ENCODE measurements around the gene AHRR.

DNA sequence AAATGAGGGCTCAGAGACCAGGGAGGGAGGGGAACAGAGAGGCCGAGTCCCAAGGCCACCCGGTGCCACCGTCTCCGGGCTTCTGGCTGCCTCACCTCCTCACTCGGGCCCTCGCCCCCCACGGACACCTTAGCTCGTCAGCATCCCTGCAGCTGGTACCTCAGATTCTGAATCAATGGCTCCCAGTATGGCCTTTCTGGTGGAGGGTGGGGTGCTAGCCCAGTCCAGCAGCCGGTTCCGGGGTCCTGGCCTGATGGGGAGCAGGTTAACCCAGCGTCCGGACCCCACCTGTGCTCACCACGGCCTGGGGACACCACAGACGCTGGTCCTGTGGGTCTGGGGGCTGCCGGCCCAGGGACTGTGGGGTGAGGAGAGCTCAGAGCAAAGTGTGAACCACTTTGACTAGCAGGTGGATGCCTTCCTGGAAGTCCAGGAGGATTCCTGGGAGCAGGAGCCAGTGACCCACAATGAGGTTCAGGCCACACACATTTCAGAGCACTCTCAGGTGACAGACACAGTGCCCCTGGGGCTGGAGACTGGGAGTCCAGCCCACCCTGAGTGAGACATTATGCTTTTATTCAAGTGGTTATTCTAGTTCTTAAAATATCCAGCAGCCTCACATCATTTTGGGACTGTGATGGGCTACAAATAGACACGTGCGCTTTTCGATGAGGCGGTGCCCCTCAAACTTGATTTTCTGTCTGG lies 53.3 kb downstream of the AHRR start:
- TF ChIP-seq EZH2 (IDR thresholded peaks at IDR 0.05; ENCODE audit: low read length, unreplicated experiment) (no peak), EZH2phosphoT487 (IDR thresholded peaks at IDR 0.05; ENCODE audit: borderline replicate concordance, low read length) (no peak)
- TF ChIP-seq, protein P1, sequence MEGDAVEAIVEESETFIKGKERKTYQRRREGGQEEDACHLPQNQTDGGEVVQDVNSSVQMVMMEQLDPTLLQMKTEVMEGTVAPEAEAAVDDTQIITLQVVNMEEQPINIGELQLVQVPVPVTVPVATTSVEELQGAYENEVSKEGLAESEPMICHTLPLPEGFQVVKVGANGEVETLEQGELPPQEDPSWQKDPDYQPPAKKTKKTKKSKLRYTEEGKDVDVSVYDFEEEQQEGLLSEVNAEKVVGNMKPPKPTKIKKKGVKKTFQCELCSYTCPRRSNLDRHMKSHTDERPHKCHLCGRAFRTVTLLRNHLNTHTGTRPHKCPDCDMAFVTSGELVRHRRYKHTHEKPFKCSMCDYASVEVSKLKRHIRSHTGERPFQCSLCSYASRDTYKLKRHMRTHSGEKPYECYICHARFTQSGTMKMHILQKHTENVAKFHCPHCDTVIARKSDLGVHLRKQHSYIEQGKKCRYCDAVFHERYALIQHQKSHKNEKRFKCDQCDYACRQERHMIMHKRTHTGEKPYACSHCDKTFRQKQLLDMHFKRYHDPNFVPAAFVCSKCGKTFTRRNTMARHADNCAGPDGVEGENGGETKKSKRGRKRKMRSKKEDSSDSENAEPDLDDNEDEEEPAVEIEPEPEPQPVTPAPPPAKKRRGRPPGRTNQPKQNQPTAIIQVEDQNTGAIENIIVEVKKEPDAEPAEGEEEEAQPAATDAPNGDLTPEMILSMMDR (conservative IDR thresholded peaks at IDR 0.05; ENCODE audit: low read depth, low read length), result no peak
